Measurements from ENCODE around the gene ERC2. TPM values are rescaled to one million over a fixed set of nuclear protein-coding genes. Genes with fewer than 3 reads are reported as not detected.
A peak's percentile ranks its signal among the peaks of the same experiment; 100 is the strongest.

The ERC2 gene
- total and polyA plus RNA-seq, 2 of the 8 experiments (the other 6 are each of a cell fraction or from before 2014, with no cell fraction given): 16.4 to 22.8 TPM

DNA sequence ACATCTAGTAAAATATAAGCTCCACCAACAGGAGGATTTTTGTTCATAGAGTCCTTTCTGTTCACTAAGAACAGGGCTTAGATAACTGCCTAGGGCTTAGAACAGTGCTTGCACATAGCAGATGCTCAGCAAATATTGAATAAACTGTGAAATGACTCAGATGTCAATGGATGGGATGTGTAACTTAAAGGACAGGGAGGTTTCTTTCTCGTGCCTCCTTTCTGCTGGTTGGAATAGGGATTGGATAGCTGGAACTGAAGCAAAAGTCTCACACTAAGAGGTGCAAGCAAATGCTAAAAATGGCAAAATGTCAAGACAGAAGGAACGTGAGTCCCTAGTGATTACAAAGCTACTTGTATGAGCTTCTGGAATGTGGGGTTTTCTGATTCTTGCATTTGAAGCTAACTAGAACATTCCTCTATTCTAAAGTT lies 588.4 kb downstream of the ERC2 start:
- Histone ChIP-seq H4K20me1 (replicated peaks in 1 of 2; ENCODE audit: control insufficient read depth in 1 of 2, insufficient read depth in 2 of 2, low read length in 2 of 2) (no peaks in the 10 kb centered on the region), H3K23me2 (ENCODE audit: low read depth, low read length) (no peaks in the 10 kb centered on the region; the same call in 1 of the 2 replicates), H3K79me2 (ENCODE audit: control insufficient read depth in 1 of 2, insufficient read depth in 2 of 2, low read length in 2 of 2) (no peaks in the 10 kb centered on the region), H3K56ac (replicated peaks; ENCODE audit: insufficient read length, low read depth, low read length) (no peak overlapping the region), H3K4me3 (ENCODE audit: extremely low read depth in 1 of 4, insufficient read depth in 2 of 4, low read depth in 3 of 4, low read length in 4 of 4) (no peak overlapping the region), H2BK120ac (replicated peaks; ENCODE audit: low read depth, low read length) (no peak overlapping the region), H2AFZ (ENCODE audit: low read length) (no peak overlapping the region), H2AK5ac (ENCODE audit: low read depth, low read length) (no peak overlapping the region), H2BK20ac (ENCODE audit: low read length) (no peak overlapping the region), H3K18ac (ENCODE audit: extremely low read depth, low read length) (no peak overlapping the region), H3K9ac (replicated peaks in 1 of 4; ENCODE audit: extremely low read depth in 1 of 4, low read depth in 3 of 4, low read length in 3 of 4) (no peak overlapping the region), H2BK12ac (ENCODE audit: low read depth, low read length) (no peak overlapping the region), H3K9me3 (ENCODE audit: insufficient read depth in 2 of 2, low read depth in 1 of 2, low read length in 1 of 2) (no peaks in the 10 kb centered on the region), H2BK15ac (ENCODE audit: low read length) (0 out of 2 replicates have a peak overlapping the region, but pooled peaks have one; percentile 22), H3K27ac (ENCODE audit: low read depth, low read length) (no peak overlapping the region), H3K14ac (ENCODE audit: insufficient read length) (no peak overlapping the region), H4K8ac (ENCODE audit: extremely low read depth, insufficient read depth, low read length) (no peak overlapping the region), H4K5ac (ENCODE audit: insufficient read length, low read depth, low read length) (no peak overlapping the region), H3K79me1 (ENCODE audit: low read depth, low read length) (no peaks in the 10 kb centered on the region), H4K91ac (replicated peaks; ENCODE audit: insufficient read length, low read length) (no peak overlapping the region), H3K27me3 (replicated peaks in 1 of 4; ENCODE audit: control insufficient read depth in 3 of 4, extremely low read depth in 1 of 4, insufficient read depth in 3 of 4, low read length in 3 of 4) (no peaks in the 10 kb centered on the region), H3K23ac (ENCODE audit: insufficient read length) (no peak overlapping the region), H3K36me3 (ENCODE audit: control insufficient read depth in 2 of 4, insufficient read depth in 4 of 4, low read length in 3 of 4) (no peaks in the 10 kb centered on the region), H3K4me2 (ENCODE audit: insufficient read depth in 1 of 2, low read depth in 2 of 2, low read length in 2 of 2) (no peak overlapping the region), H3K4me1 (replicated peaks in 1 of 4; ENCODE audit: control insufficient read depth in 3 of 4, insufficient read depth in 4 of 4, low read length in 3 of 4) (peaks cover 0 to 9% (median 6%) of the 10 kb centered on the region in 4 experiments; a peak in 3 of 7 replicates), H2BK5ac (ENCODE audit: low read depth, low read length) (no peak overlapping the region), H3K4ac (replicated peaks; ENCODE audit: insufficient read length, low read depth, low read length) (no peak overlapping the region)
- ChIA-PET POLR2A (ENCODE audit: partially characterized antibody) (no interaction called here), CTCF (ENCODE audit: partially characterized antibody) (interaction anchor here (1.0 to 3.1 kb wide), 6 partner anchors 10 to 162 kb away, joined by 3 to 11 read pairs (median 3); no protein-coding TSS in a partner anchor)
- no peak for DNase-seq (ENCODE audit: low read depth in 1 of 2, low spot score in 2 of 2)
- TF ChIP-seq, protein P1, sequence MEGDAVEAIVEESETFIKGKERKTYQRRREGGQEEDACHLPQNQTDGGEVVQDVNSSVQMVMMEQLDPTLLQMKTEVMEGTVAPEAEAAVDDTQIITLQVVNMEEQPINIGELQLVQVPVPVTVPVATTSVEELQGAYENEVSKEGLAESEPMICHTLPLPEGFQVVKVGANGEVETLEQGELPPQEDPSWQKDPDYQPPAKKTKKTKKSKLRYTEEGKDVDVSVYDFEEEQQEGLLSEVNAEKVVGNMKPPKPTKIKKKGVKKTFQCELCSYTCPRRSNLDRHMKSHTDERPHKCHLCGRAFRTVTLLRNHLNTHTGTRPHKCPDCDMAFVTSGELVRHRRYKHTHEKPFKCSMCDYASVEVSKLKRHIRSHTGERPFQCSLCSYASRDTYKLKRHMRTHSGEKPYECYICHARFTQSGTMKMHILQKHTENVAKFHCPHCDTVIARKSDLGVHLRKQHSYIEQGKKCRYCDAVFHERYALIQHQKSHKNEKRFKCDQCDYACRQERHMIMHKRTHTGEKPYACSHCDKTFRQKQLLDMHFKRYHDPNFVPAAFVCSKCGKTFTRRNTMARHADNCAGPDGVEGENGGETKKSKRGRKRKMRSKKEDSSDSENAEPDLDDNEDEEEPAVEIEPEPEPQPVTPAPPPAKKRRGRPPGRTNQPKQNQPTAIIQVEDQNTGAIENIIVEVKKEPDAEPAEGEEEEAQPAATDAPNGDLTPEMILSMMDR (IDR thresholded peaks at IDR 0.05; ENCODE audit: control extremely low read depth in 1 of 3, insufficient read depth in 1 of 3, low read depth in 1 of 3, low read length in 3 of 3): no peak
- TF ChIP-seq RFX5 (IDR thresholded peaks at IDR 0.05; ENCODE audit: borderline replicate concordance, low read depth, low read length) (no peak), BRCA1 (IDR thresholded peaks at IDR 0.05; ENCODE audit: low read depth, low read length) (no peak)
- 58% methylated on average over 2 of the region's 2 CpGs; no CpG with 5 or more reads in 1 of the 2 experiments for WGBS, 2 experiments (ENCODE audit: extremely low coverage in 1 of 2, insufficient coverage in 1 of 2, insufficient read length in 1 of 2, insufficient replicate concordance in 2 of 2, low coverage in 1 of 2, low lambda C conversion rate in 2 of 2, missing lambda C conversion rate in 1 of 2)
- FAIRE-seq: no peak

Measured in H1 (cell line).